GM11168 (cell line): ENCODE data around the gene VAV2.

Source experiments
- in situ Hi-C: fragments of 300-500 bp; cut with MboI; formaldehyde crosslinking; loops from one replicate; pipeline ENCODE4 v1.12.0; 2022; ENCODE audit warnings: low sequenced_read_pairs; ENCODE audit not compliant: unreplicated experiment

VAV2 gene

DNA sequence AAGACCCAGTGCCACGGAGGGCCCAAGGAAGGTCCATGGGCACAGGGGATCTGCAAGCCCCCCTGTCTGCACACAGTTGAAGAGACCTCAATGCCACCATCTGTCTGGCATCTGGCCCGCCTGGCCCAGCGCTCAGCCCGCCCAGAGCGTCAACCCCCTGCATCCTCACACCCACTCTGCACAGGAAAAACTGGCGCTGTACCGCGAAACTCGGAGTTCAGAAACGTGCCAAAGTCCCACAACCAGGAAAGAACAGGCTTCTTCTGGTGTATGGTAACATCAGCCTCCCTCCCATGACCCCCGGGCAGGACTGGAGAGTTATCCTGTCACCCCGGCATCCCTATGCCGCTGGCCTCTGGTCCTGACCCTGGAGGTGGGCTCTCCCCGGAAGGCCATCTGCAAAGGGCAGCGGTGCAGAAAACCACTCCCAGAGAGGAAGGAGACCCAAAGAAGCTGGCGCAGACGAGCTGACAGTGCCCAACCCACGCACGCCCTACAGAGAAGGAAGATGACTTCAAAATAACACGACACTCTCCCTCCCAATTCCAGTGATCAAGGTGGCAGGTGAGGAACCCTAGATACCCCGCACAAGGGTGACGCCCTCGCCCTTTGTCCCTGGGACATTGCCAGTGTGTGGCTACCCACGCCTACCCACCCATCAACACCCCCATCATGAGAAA, 18.9 kb downstream of the VAV2 start:
- in situ Hi-C loops = loop anchor here (10.0 kb wide), 1 partner anchor 68 kb away; no protein-coding TSS in a partner anchor

DNA sequence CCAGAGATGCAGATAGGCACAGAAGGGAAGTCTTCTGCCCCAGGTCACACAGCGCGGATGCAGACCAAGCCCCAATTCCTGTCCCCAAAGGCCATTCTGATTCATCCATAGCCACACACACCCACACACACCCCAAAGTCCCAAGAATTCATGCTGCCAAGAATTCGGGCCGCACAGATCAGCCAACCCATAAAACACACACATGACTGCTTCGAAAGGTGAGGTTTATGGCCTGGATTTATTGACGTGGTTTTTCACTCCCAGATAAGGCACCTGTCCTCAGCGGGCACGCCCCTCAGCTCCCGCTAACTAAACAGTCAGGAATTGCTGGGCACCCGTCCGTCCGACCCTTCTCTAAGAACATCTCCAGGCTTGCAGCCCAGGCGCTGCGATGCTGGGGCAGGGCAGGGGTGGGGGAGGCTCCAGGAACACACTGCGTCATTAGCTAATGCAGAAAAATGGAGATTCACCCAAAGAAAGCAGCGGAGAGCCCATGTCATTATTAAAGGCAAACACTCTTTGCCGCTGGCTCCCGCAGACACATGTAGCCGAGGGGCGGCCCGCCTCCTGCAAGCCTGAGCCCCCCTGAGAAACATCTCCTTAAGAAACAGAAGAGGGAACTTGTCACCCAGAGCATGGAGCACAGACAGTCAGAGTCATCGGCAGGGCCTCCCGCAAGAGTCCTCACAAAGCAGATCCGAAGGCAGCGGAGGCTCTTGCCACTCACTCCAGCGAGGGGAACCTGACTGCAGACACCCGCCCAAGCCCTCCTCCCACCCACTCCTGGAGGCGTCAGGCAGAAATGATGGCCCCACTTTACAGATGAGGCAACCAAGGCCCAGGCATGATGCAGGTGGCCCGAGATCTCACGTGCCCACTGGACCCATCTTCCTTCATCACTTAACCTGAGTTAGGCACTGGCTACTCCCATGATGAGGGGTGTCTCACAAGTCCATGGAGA, 19.9 kb downstream of the VAV2 start:
- in situ Hi-C loops = loop anchor here (10.0 kb wide), 1 partner anchor 67 kb away; no protein-coding TSS in a partner anchor

GRCh38 chr9:133971121-133971951, 20.8 kb downstream of the VAV2 start:
- in situ Hi-C loops = loop anchor here (10.0 kb wide), 1 partner anchor 67 kb away; no protein-coding TSS in a partner anchor

GRCh38 chr9:133970581-133971058, 21.5 kb downstream of the VAV2 start:
- in situ Hi-C loops = loop anchor here (10.0 kb wide), 1 partner anchor 66 kb away; no protein-coding TSS in a partner anchor

GRCh38 chr9:133969681-133970580, 22.2 kb downstream of the VAV2 start:
- in situ Hi-C loops = loop anchor here (10.0 kb wide), 1 partner anchor 65 kb away; no protein-coding TSS in a partner anchor

- in situ Hi-C loops = no loop called here
Observed at GRCh38 chr9:133968966-133969617, 23.0 kb downstream of the VAV2 start.

GRCh38 chr9:133968428-133968827, 23.7 kb downstream of the VAV2 start:
- in situ Hi-C loops = no loop called here

DNA sequence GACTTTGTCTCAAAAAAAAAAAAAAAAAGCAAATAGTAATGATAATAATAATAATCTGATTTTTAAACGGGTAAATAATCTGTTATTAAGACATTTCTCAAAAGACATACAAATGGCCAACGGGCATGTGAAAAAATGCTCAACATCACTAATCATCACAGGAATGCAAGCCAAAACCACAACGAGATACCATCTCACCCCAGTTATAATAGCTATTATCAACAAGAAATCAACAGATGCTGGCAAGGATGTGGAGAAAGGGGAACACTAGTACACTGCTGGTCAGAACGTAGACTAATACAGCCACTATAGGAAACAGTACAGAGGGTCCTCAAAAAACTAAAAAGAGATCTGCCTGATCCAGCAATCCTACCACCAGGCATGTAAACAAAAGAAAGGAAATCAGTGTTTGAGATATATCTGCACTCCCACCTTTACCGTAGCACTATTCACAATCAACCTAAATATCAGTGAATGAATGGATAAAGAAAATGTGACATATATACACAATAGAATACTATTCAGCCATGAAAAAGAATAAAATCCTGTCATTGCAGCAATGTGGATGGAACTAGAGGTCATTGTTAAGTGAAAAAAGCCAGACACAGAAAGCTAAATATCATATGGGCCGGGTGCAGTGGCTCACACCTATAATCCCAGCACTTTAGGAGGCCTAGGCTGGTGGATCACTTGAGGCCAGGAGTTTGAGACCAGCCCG, 24.9 kb downstream of the VAV2 start:
- in situ Hi-C loops = no loop called here

- in situ Hi-C loops = no loop called here
Observed at GRCh38 chr9:133964463-133964862, 27.7 kb downstream of the VAV2 start.

- in situ Hi-C loops = no loop called here
Observed at GRCh38 chr9:133963166-133963565, 29.0 kb downstream of the VAV2 start.

DNA sequence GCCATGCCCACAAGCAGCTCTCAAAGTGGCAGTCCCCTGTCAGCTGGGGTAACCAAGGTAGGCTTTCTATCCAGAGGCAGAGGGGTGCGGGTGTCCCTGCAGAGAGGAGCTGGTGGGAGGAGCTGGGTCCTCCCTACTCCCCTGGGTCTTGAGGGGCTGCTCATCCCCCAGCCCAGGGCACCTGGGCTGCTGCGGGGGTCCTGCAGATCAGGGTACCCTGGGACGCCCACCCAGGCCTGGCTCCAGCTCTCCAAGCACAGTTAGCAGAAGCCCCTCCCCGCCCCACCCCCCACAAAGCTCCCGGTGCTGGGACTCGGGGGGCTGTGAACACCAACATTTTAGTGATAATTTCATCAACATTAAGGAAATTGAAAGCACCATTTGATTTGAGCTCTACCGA, 29.8 kb downstream of the VAV2 start:
- in situ Hi-C loops = no loop called here

- in situ Hi-C loops = no loop called here
Observed at GRCh38 chr9:133961226-133962165, 30.6 kb downstream of the VAV2 start.

DNA sequence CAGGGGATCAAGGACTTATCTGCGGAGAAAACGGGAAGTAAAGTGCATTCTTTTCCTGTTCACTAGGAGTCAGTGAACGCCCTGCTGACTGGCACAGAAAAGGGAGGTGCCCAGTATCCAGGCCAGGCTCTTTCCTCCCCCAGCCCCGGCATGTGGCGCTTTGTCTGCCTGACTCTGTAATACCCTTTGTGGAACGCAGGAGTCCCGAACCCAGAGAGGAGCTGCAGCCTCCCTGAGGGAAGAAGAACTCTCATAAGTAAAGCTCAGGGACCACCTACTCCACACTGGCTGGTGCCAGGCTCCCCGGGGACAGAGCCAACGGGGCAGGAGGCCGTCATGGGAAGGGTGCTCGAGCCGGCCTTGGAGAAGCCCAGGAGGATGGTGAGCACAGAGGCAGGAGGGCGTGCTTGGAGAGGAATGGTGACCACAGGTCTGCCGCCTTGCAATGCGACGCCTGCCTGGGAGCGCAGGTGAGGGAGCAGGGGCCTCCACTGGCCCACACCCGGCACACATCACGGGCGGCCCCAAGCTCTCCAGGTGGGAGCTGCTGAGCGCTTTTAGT, 31.5 kb downstream of the VAV2 start:
- in situ Hi-C loops = no loop called here

DNA sequence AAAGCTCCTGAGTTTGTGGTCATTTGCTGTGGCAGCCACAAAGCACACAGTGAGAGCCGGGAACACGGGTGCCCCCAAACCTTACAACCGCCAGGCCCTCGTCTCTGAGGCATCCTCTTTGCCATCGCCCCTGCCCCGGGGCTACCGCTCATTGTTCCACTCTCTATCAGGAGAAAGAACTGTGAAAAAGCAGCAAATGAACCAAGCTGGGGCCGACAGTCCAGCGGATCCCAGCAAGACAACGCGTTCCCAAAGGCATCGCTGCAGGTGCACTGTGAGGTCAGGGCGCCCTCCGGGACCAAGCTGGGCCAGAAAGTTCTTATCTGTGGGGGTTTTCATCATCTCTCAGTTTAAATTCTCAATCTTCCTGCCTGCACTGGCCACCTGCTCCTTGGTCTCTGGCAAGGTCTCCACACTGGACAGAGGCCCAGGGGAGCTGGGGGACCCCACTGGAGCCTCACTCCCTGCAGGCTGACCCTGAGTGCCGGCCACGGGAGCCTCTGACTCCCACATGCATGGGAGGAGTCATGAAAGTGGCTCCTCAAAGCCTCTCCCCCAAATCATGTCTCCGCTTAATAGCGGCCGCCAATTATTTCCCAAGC, 32.1 kb downstream of the VAV2 start:
- in situ Hi-C loops = no loop called here

DNA sequence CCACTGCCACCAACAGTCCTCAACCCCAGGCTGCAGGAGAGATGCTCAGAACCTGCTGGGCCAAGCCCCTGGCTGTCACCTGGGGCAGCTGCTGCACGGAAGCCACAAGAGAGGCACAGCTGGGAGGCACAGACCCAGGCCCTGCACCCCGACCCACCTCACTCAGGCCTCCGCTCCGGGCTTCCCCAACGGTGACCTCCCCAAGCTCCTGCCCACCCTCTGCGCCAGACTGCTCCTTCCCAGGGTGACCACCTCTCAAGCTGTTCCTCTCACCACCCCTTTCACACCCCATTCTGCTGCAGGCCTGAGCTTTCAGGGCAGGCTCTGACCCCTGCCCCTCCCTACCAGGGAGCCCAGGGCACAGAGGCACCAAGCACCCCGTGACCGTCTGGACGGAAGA, 33.0 kb downstream of the VAV2 start:
- in situ Hi-C loops = no loop called here

DNA sequence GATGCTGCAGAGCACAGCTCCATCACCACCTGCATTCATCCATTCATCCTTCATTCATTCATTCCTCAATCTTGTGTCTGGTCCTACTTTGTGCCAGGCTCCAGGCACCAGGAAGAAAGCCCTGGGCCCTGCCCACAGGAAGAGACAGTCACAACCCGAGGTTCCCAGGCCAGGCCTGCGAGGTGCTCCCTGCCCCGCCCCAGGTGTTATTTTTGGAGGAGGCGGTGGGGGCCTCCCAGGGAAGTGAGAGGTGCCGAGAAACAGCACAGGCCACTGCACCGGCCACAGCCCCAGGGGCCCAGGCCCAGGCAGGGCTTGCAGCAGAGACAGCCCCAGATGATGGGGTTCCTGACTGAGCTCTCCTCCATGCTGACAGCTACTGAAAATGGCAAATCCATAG, 33.4 kb downstream of the VAV2 start:
- in situ Hi-C loops = no loop called here
